Gastroesophageal sphincter (tissue), 3 donors: Measurements from ENCODE around the gene PPP1R37.

ENCODE experiments used
- EP300 ChIP-seq: sonication (generic); formaldehyde crosslinking; IDR thresholded peaks from one replicate; pipeline ENCODE4 v1.6.1; 2017; ENCODE audit warnings: antibody characterized with exemption, mild to moderate bottlenecking
- POLR2A ChIP-seq, 2 donors: fragments of 450-650 bp; IDR thresholded peaks; one replicate each; pipeline ENCODE4 v1.6.1; 2017; ENCODE audit warnings: antibody characterized with exemption in 2 of 2, mild to moderate bottlenecking in 2 of 2, moderate library complexity in 1 of 2
- POLR2AphosphoS5 ChIP-seq: sonication (generic); formaldehyde crosslinking; IDR thresholded peaks from one replicate; pipeline ENCODE4 v1.6.1; 2017; ENCODE audit warnings: antibody characterized with exemption
- TF ChIP-seq, protein P1 (sequence below), 4 experiments: fragments of 200-600 bp in 2 of 4; fragments of 450-650 bp in 2 of 4; sonication (generic) in 1 of 4; IDR thresholded peaks; one replicate each; pipeline ENCODE4 v1.5.1; 2017 to 2019; ENCODE audit warnings: antibody characterized with exemption in 4 of 4, mild to moderate bottlenecking in 2 of 4, moderate library complexity in 2 of 4

DNA sequence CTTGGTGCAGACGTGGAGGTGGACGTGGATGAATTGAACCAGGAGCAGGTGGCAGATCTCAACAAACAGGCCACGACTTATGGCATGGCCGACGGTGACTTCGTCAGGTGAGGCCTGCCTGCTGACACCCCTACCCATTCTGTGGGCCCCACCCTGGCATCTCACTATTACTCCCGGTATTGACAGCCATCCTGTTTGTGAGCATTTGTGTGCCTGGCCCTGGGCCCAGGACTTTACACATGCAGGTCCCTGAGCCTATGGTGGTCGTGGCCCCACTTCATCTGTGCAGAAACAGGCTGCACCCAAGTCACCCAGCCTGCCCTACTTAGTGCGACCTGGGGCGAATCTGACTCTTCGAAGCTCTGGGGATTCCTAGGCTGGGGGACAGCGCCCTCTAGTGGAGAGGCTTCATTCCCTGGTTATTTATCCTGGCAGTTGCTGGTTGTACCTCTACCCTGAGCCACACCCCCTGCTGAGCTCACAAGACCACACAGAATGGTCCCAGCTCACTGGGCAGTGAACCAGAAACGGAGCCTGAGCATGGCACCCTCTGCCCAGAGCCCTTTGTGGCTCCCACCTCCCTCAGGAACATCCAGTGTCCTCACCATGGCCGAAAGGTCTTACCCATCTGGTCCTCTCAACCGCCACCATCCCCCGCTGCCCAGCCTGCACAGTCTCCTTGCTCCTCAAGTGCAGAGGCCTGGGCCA is 33.6 kb upstream of the PPP1R37 start:
- TF ChIP-seq, protein P1, sequence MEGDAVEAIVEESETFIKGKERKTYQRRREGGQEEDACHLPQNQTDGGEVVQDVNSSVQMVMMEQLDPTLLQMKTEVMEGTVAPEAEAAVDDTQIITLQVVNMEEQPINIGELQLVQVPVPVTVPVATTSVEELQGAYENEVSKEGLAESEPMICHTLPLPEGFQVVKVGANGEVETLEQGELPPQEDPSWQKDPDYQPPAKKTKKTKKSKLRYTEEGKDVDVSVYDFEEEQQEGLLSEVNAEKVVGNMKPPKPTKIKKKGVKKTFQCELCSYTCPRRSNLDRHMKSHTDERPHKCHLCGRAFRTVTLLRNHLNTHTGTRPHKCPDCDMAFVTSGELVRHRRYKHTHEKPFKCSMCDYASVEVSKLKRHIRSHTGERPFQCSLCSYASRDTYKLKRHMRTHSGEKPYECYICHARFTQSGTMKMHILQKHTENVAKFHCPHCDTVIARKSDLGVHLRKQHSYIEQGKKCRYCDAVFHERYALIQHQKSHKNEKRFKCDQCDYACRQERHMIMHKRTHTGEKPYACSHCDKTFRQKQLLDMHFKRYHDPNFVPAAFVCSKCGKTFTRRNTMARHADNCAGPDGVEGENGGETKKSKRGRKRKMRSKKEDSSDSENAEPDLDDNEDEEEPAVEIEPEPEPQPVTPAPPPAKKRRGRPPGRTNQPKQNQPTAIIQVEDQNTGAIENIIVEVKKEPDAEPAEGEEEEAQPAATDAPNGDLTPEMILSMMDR (IDR thresholded peaks at IDR 0.05) = peak in 3 of 4 experiments; percentile 68 to 81 (median 73)
- TF ChIP-seq EP300 = no peak
- no peak for TF ChIP-seq POLR2AphosphoS5
- no peak for TF ChIP-seq POLR2A (IDR thresholded peaks at IDR 0.05)
